Osteocyte (in vitro differentiated cells): ENCODE measurements around the gene SLC13A1. TPM values are rescaled to one million over a fixed set of nuclear protein-coding genes. Genes with fewer than 3 reads are reported as not detected.

ENCODE experiments used
- DNase-seq: peaks from one replicate; pipeline ENCODE4 v3.0.0; 2021; ENCODE audit warnings: mixed read lengths; ENCODE audit not compliant: unreplicated experiment; ENCODE audit errors: extremely low spot score
- H3K27ac Mint-ChIP-seq: one replicate; pipeline ENCODE4 v1.8.0; 2021; ENCODE audit warnings: mild to moderate bottlenecking, mixed read lengths; ENCODE audit not compliant: unreplicated experiment
- H3K27me3 Mint-ChIP-seq: one replicate; pipeline ENCODE4 v1.8.0; 2021; ENCODE audit warnings: mixed read lengths; ENCODE audit not compliant: unreplicated experiment
- H3K36me3 Mint-ChIP-seq: one replicate; pipeline ENCODE4 v1.8.0; 2021; ENCODE audit warnings: mixed read lengths; ENCODE audit not compliant: unreplicated experiment
- H3K4me1 Mint-ChIP-seq: one replicate; pipeline ENCODE4 v1.8.0; 2021; ENCODE audit warnings: mixed read lengths; ENCODE audit not compliant: unreplicated experiment
- H3K4me3 Mint-ChIP-seq: one replicate; pipeline ENCODE4 v1.8.0; 2021; ENCODE audit warnings: mild to moderate bottlenecking, moderate library complexity, mixed read lengths; ENCODE audit not compliant: unreplicated experiment
- H3K9me3 Mint-ChIP-seq: one replicate; pipeline ENCODE4 v1.8.0; 2021; ENCODE audit warnings: mixed read lengths; ENCODE audit not compliant: unreplicated experiment
- CTCF ChIP-seq: fragments of 200-600 bp; sonication (generic); IDR thresholded peaks from 2 replicates; pipeline ENCODE4 v1.5.0; 2021; ENCODE audit warnings: antibody characterized with exemption, mild to moderate bottlenecking, moderate library complexity
- total RNA-seq: library from RNA; stranded (reverse); gene quantifications from 2 replicates; pipeline ENCODE4 v1.2.1, GENCODE V29; 2021

Gene SLC13A1
- total RNA-seq, 1 donor from 2014 or later, result not detected

GRCh38 chr7:123220396-123220795, 20.6 kb upstream of the SLC13A1 start:
- Mint-ChIP-seq H3K4me3 (no peak overlapping the region), H3K27ac (no peak overlapping the region), H3K4me1 (no peaks in the 10 kb centered on the region), H3K9me3 (peaks cover 33% of the 10 kb centered on the region), H3K36me3 (no peaks in the 10 kb centered on the region), H3K27me3 (no peaks in the 10 kb centered on the region)
- TF ChIP-seq CTCF, result no peak
- DNase-seq, result no peak

GRCh38 chr7:123218866-123219265, 19.1 kb upstream of the SLC13A1 start:
- Mint-ChIP-seq H3K27me3 (no peaks in the 10 kb centered on the region), H3K36me3 (no peaks in the 10 kb centered on the region), H3K4me3 (no peak overlapping the region), H3K9me3 (peaks cover 35% of the 10 kb centered on the region), H3K27ac (no peak overlapping the region), H3K4me1 (no peaks in the 10 kb centered on the region)
- DNase-seq, result no peak
- no peak for TF ChIP-seq CTCF

DNA sequence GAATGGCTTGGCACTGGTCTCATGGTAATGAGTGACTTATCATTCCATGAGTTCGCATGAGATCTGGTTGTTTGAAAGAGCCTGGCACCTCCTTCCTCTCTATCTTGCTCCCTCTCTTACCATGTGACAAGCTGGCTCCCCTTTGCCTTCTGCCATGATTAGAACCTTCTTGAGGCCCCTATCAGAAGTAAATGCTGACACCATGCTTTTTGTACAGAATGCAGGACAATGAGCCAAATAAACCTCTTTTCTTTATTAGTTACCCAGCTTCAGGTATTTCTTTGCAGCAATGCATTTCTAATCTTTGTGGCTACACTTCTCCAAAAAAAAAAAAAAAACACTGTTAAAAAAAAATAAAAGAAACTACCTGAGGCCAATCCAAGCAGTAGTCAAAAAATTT, 17.1 kb upstream of the SLC13A1 start:
- Mint-ChIP-seq H3K27ac (no peak overlapping the region), H3K27me3 (no peaks in the 10 kb centered on the region), H3K9me3 (peaks cover 17% of the 10 kb centered on the region), H3K4me3 (no peak overlapping the region), H3K36me3 (no peaks in the 10 kb centered on the region), H3K4me1 (no peaks in the 10 kb centered on the region)
- TF ChIP-seq CTCF, result no peak
- DNase-seq, result no peak

- DNase-seq, result no peak
- Mint-ChIP-seq H3K9me3 (peaks cover 14% of the 10 kb centered on the region), H3K27ac (no peak overlapping the region), H3K4me3 (no peak overlapping the region), H3K4me1 (no peaks in the 10 kb centered on the region), H3K27me3 (no peaks in the 10 kb centered on the region), H3K36me3 (no peaks in the 10 kb centered on the region)
- no peak for TF ChIP-seq CTCF
Measured at GRCh38 chr7:123215350-123215749, 15.6 kb upstream of the SLC13A1 start.

GRCh38 chr7:123211545-123211944, 11.8 kb upstream of the SLC13A1 start:
- no peaks in the 10 kb centered on the region for H3K4me1 Mint-ChIP-seq
- no peak for DNase-seq
- H3K36me3 Mint-ChIP-seq, result no peaks in the 10 kb centered on the region
- H3K4me3 Mint-ChIP-seq, result no peak overlapping the region
- H3K27ac Mint-ChIP-seq, result no peak overlapping the region
- H3K27me3 Mint-ChIP-seq, result no peaks in the 10 kb centered on the region
- H3K9me3 Mint-ChIP-seq, result peaks cover 6% of the 10 kb centered on the region
- no peak for TF ChIP-seq CTCF
